ENCODE measurements around the gene ANKRD30A. TPM values are rescaled to one million over a fixed set of nuclear protein-coding genes. Genes with fewer than 3 reads are reported as not detected.
"Not testable (repeated sequence)": the region's sequence is repeated elsewhere in the genome, so short reads cannot be mapped to it uniquely, and the experiment has no call there.

The ANKRD30A gene
- total RNA-seq, 1 donor from 2014 or later, result not detected

- TF ChIP-seq CTCF (IDR thresholded peaks at IDR 0.05; ENCODE audit: unreplicated experiment), result no peak
- no peaks in the 10 kb centered on the region for H3K4me1 Mint-ChIP-seq
- no peak for DNase-seq (ENCODE audit: low spot score in 2 of 2, unreplicated experiment in 2 of 2)
- H3K4me3 Mint-ChIP-seq, result no peak overlapping the region
- H3K9me3 Mint-ChIP-seq, result peaks cover 69% of the 10 kb centered on the region
- no peak overlapping the region for H3K27ac Mint-ChIP-seq
- no peaks in the 10 kb centered on the region for H3K27me3 Mint-ChIP-seq (ENCODE audit: low read depth)
- no peaks in the 10 kb centered on the region for H3K36me3 Mint-ChIP-seq
Measured at GRCh38 chr10:37390926-37391325, 265.5 kb downstream of the ANKRD30A start.

GRCh38 chr10:37400774-37401173 lies 275.4 kb downstream of the ANKRD30A start:
- H3K27ac Mint-ChIP-seq; H3K36me3 Mint-ChIP-seq; DNase-seq (ENCODE audit: low spot score in 2 of 2, unreplicated experiment in 2 of 2); H3K4me1 Mint-ChIP-seq; H3K27me3 Mint-ChIP-seq (ENCODE audit: low read depth); H3K4me3 Mint-ChIP-seq: not testable (repeated sequence)
- peaks cover 65% of the 10 kb centered on the region for H3K9me3 Mint-ChIP-seq

- TF ChIP-seq CTCF (IDR thresholded peaks at IDR 0.05; ENCODE audit: unreplicated experiment), result no peak
- Mint-ChIP-seq H3K27me3 (ENCODE audit: low read depth) (no peaks in the 10 kb centered on the region), H3K9me3 (peaks cover 64% of the 10 kb centered on the region), H3K4me1 (no peaks in the 10 kb centered on the region), H3K4me3 (no peak overlapping the region), H3K27ac (no peak overlapping the region), H3K36me3 (no peaks in the 10 kb centered on the region)
- no peak for DNase-seq (ENCODE audit: low spot score in 2 of 2, unreplicated experiment in 2 of 2)
Measured at GRCh38 chr10:37401225-37401624, 275.8 kb downstream of the ANKRD30A start.

- no peak overlapping the region for H3K4me3 Mint-ChIP-seq
- no peaks in the 10 kb centered on the region for H3K27me3 Mint-ChIP-seq (ENCODE audit: low read depth)
- H3K36me3 Mint-ChIP-seq, result no peaks in the 10 kb centered on the region
- no peak overlapping the region for H3K27ac Mint-ChIP-seq
- TF ChIP-seq CTCF (IDR thresholded peaks at IDR 0.05; ENCODE audit: unreplicated experiment), result no peak
- no peak for DNase-seq (ENCODE audit: low spot score in 2 of 2, unreplicated experiment in 2 of 2)
- H3K9me3 Mint-ChIP-seq, result peaks cover 67% of the 10 kb centered on the region
- H3K4me1 Mint-ChIP-seq, result no peaks in the 10 kb centered on the region
Measured at GRCh38 chr10:37403776-37404175, 278.4 kb downstream of the ANKRD30A start.

All from mesothelial cell of epicardium (in vitro differentiated cells).